Left lobe of liver (tissue), 2 donors: ENCODE data around the gene SAP30L. TPM values are rescaled to one million over a fixed set of nuclear protein-coding genes. Genes with fewer than 3 reads are reported as not detected.

Source experiments
- ATAC-seq: fragments of 200-7000 bp; cut with Tn5 transposase; one replicate; pipeline ENCODE4 v1.9.1; 2020; ENCODE audit warnings: mild to moderate bottlenecking, moderate library complexity
- DNase-seq: peaks from one replicate; pipeline ENCODE4 v3.0.0-alpha.2; 2020; ENCODE audit warnings: low spot score
- total RNA-seq: library from RNA; stranded (reverse); gene quantifications from one replicate; pipeline ENCODE4 v1.2.1, GENCODE V29; 2021
- donor health status: DM: no; HTN: no; CAD: no; lungs with moderate emphysema.
- donor health status: DM: no; HTN: yes; CAD: no.

The SAP30L gene
- total RNA-seq, 1 donor from 2014 or later = 16.6 TPM

GRCh38 chr5:154418344-154418820 lies 27.4 kb upstream of the SAP30L start:
- no peak for DNase-seq
- no peak for ATAC-seq

GRCh38 chr5:154419236-154419635 lies 26.6 kb upstream of the SAP30L start:
- DNase-seq (no peak), ATAC-seq (no peak)

GRCh38 chr5:154421868-154422267 lies 23.9 kb upstream of the SAP30L start:
- DNase-seq (no peak), ATAC-seq (no peak)

GRCh38 chr5:154422298-154422697 lies 23.5 kb upstream of the SAP30L start:
- DNase-seq = no peak
- no peak for ATAC-seq

- ATAC-seq = no peak
Measured at GRCh38 chr5:154428208-154428607, 17.6 kb upstream of the SAP30L start.

GRCh38 chr5:154429341-154429740 lies 16.5 kb upstream of the SAP30L start:
- DNase-seq (no peak), ATAC-seq (no peak)

More at GRCh38 chr5:154428208-154428607, 17.6 kb upstream of the SAP30L start:
- no peak for DNase-seq

- ATAC-seq = no peak
Measured at GRCh38 chr5:154430466-154430865, 15.3 kb upstream of the SAP30L start.

GRCh38 chr5:154430961-154431630 lies 14.7 kb upstream of the SAP30L start:
- DNase-seq (no peak), ATAC-seq (peak; percentile 77)

More at GRCh38 chr5:154430466-154430865, 15.3 kb upstream of the SAP30L start:
- no peak for DNase-seq

GRCh38 chr5:154435226-154435625 lies 10.6 kb upstream of the SAP30L start:
- ATAC-seq = no peak

GRCh38 chr5:154437281-154437965 lies 8.4 kb upstream of the SAP30L start:
- DNase-seq (no peak), ATAC-seq (no peak)

More at GRCh38 chr5:154435226-154435625, 10.6 kb upstream of the SAP30L start:
- DNase-seq = no peak

GRCh38 chr5:154440540-154440939 lies 5.3 kb upstream of the SAP30L start:
- no peak for ATAC-seq

GRCh38 chr5:154442801-154443200 lies 3.0 kb upstream of the SAP30L start:
- DNase-seq (no peak), ATAC-seq (no peak)

More at GRCh38 chr5:154440540-154440939, 5.3 kb upstream of the SAP30L start:
- DNase-seq = no peak

- peak; percentile 6 for ATAC-seq
- no peak for DNase-seq
Measured at GRCh38 chr5:154444556-154445421, 1.0 kb upstream of the SAP30L start.

- DNase-seq = peak; percentile 59
- ATAC-seq = peak; percentile 41
Measured at GRCh38 chr5:154446195-154447088, 645 bp downstream of the SAP30L start.

GRCh38 chr5:154447089-154447725 lies 1.4 kb downstream of the SAP30L start:
- DNase-seq (no peak), ATAC-seq (no peak)

- no peak for DNase-seq
- no peak for ATAC-seq
Measured at GRCh38 chr5:154449786-154450185, 4.0 kb downstream of the SAP30L start.

GRCh38 chr5:154451957-154452356 lies 6.2 kb downstream of the SAP30L start:
- ATAC-seq (no peak), DNase-seq (no peak)

- ATAC-seq (no peak), DNase-seq (no peak)
Measured at GRCh38 chr5:154455585-154455984, 9.8 kb downstream of the SAP30L start.

GRCh38 chr5:154456540-154456939 lies 10.7 kb downstream of the SAP30L start:
- no peak for DNase-seq
- no peak for ATAC-seq

GRCh38 chr5:154459015-154459414 lies 13.2 kb downstream of the SAP30L start:
- ATAC-seq (no peak), DNase-seq (no peak)
